Stimulated activated CD4-positive, alpha-beta T cell treated with anti-CD3 and anti-CD28 coated beads, TNF-alpha, amount 100 ng/mL, for 4 hours (primary cell): ENCODE measurements around the gene GUCY2F.

Source experiments
- DNase-seq, 3 experiments: peaks; one replicate each; pipeline ENCODE4 v3.0.0-alpha.2; 2020; ENCODE audit warnings: low read depth in 3 of 3

Gene GUCY2F

DNA sequence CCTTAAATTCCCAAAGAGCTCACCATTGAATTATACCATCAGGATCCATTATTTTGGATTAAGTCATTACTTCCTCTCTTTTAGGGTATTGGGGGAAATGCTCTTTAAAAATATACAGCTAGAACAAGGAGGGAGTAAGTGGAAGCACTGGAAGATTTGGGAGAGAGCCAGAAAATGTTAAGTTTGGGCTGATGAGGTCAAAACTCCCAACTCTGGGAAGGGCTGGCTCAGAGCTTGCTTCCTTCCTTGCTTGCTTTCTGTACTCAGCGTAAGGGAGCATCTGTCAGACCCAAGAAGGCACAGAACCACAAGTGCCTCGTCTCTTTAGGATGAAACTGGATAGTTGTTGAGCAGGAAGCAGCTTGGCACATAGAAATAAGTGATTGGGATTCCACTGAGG is 138.2 kb downstream of the GUCY2F start:
- DNase-seq: no peak

DNA sequence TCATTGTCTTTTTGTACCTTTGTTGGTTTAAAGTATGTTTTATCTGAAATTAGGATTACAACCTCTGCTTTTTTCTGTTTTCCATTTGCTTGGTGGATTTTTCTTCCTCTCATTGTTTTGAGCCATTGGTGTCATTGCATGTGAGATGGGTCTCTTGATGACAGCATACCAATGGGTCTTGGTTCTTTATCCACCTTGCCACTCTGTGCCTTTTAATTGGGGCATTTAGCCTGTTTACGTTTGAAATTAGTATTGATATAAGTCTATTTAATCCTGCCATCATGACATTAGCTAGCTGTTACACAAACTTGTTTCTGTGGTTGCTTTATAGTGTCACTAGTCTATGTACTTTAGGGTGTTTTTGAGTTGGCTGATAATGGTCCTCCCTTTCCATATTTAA is 145.7 kb downstream of the GUCY2F start:
- no peak for DNase-seq

DNA sequence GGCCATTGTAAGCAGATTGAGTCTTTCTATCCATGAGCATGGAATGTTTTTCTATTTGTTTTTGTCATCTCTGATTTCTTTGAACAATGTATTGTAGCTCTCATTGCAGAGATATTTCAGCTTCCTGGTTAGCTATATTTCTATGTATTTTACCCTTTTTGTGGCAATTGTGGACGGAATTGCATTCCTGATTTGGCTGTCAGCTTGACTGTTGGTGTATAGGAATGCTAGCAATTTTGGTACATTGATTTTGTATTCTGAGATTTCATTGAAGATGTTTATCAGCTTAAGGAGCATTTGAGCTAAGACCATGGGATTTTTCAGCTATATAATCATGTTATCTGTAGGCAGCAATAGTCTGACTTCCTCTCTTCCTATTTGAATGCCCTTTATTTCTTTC is 154.6 kb downstream of the GUCY2F start:
- DNase-seq: no peak
